WTC11 (cell line): ENCODE data around the gene SNU13. TPM values are rescaled to one million over a fixed set of nuclear protein-coding genes. Genes with fewer than 3 reads are reported as not detected.

Experiments
- ATAC-seq: fragments of 200-7000 bp; cut with Tn5 transposase; 2 replicates; pipeline ENCODE4 v1.10.0; 2021; ENCODE audit warnings: mild to moderate bottlenecking, moderate library complexity
- CTCF ChIA-PET: fragments of 300-600 bp; sonication (Branson Sonifier 250); formaldehyde crosslinking; loops from one replicate; lab custom pipeline; 2021; ENCODE audit warnings: antibody characterized with exemption; lab: Charles Lee
- POLR2A ChIA-PET: fragments of 350-600 bp; sonication (Branson Sonifier 250); formaldehyde crosslinking; loops from one replicate; lab custom pipeline; 2021; ENCODE audit warnings: antibody characterized with exemption; lab: Charles Lee
- DNase-seq: peaks from one replicate; pipeline ENCODE4 v3.0.0; 2021; ENCODE audit warnings: low spot score
- H3K27ac Mint-ChIP-seq: 2 replicates; pipeline ENCODE4 v1.8.0; 2021; ENCODE audit warnings: mixed read lengths
- H3K27me3 Mint-ChIP-seq: 2 replicates; pipeline ENCODE4 v1.8.0; 2021; ENCODE audit warnings: low read depth, mild to moderate bottlenecking, moderate library complexity, mixed read lengths
- H3K36me3 Mint-ChIP-seq: 2 replicates; pipeline ENCODE4 v1.8.0; 2021; ENCODE audit warnings: mixed read lengths
- H3K4me1 Mint-ChIP-seq: 2 replicates; pipeline ENCODE4 v1.8.0; 2022; ENCODE audit warnings: mixed read lengths
- H3K4me3 Mint-ChIP-seq: 2 replicates; pipeline ENCODE4 v1.8.0; 2021; ENCODE audit warnings: mild to moderate bottlenecking, moderate library complexity, mixed read lengths
- H3K9me3 Mint-ChIP-seq: 2 replicates; pipeline ENCODE4 v1.8.0; 2021; ENCODE audit warnings: mixed read lengths
- ATF3 ChIP-seq: sonication (generic); formaldehyde crosslinking; conservative IDR thresholded peaks from 2 replicates; pipeline ENCODE4 v1.8.1; 2022; ENCODE audit warnings: mild to moderate bottlenecking, missing genetic modification reagents
- ATF6 ChIP-seq: sonication (generic); formaldehyde crosslinking; IDR thresholded peaks from 2 replicates; pipeline ENCODE4 v1.8.1; 2023; ENCODE audit warnings: mild to moderate bottlenecking, missing genetic modification reagents
- CREM ChIP-seq: sonication (generic); formaldehyde crosslinking; IDR thresholded peaks from 2 replicates; pipeline ENCODE4 v1.8.1; 2022; ENCODE audit warnings: mild to moderate bottlenecking, missing genetic modification reagents, moderate library complexity
- FOXP4 ChIP-seq: sonication (generic); formaldehyde crosslinking; IDR thresholded peaks from 2 replicates; pipeline ENCODE4 v1.8.0; 2022; ENCODE audit warnings: mild to moderate bottlenecking, missing genetic modification reagents
- GTF2I ChIP-seq: fragments of 250-450 bp; sonication (Bioruptor Pico); conservative IDR thresholded peaks from 2 replicates; pipeline ENCODE4 v1.4.0; 2021; ENCODE audit warnings: mild to moderate bottlenecking
- HMGA2 ChIP-seq: fragments of 250-450 bp; sonication (Bioruptor Pico); IDR thresholded peaks from 2 replicates; pipeline ENCODE4 v1.4.0; 2021; ENCODE audit warnings: mild to moderate bottlenecking, moderate library complexity
- IRF2 ChIP-seq: sonication (generic); formaldehyde crosslinking; IDR thresholded peaks from 2 replicates; pipeline ENCODE4 v1.8.0; 2022; ENCODE audit warnings: low read depth, missing genetic modification reagents, borderline replicate concordance
- JAZF1 ChIP-seq: fragments of 250-450 bp; sonication (Bioruptor Pico); IDR thresholded peaks from 2 replicates; pipeline ENCODE4 v1.9.0; 2021; ENCODE audit warnings: moderate library complexity, mild to moderate bottlenecking, inconsistent platforms
- KAT7 ChIP-seq: sonication (generic); formaldehyde crosslinking; IDR thresholded peaks from 2 replicates; pipeline ENCODE4 v1.8.1; 2023; ENCODE audit warnings: missing genetic modification reagents, mild to moderate bottlenecking, borderline replicate concordance
- NR1H2 ChIP-seq: sonication (generic); formaldehyde crosslinking; IDR thresholded peaks from 2 replicates; pipeline ENCODE4 v1.9.0; 2021; ENCODE audit warnings: mild to moderate bottlenecking, moderate library complexity, missing genetic modification reagents
- PRDM15 ChIP-seq: sonication (generic); formaldehyde crosslinking; IDR thresholded peaks from 2 replicates; pipeline ENCODE4 v1.8.0; 2022; ENCODE audit warnings: missing genetic modification reagents
- PREB ChIP-seq: sonication (generic); formaldehyde crosslinking; IDR thresholded peaks from 2 replicates; pipeline ENCODE4 v1.8.1; 2022; ENCODE audit warnings: mild to moderate bottlenecking, missing genetic modification reagents, moderate library complexity, borderline replicate concordance
- SMAD3 ChIP-seq: sonication (generic); formaldehyde crosslinking; IDR thresholded peaks from 2 replicates; pipeline ENCODE4 v1.8.0; 2022; ENCODE audit warnings: missing genetic modification reagents, mild to moderate bottlenecking, borderline replicate concordance
- SMAD4 ChIP-seq: sonication (generic); formaldehyde crosslinking; IDR thresholded peaks from 2 replicates; pipeline ENCODE4 v1.8.0; 2022; ENCODE audit warnings: mild to moderate bottlenecking, missing genetic modification reagents
- SP1 ChIP-seq: sonication (generic); formaldehyde crosslinking; conservative IDR thresholded peaks from 2 replicates; pipeline ENCODE4 v1.8.1; 2022; ENCODE audit warnings: missing genetic modification reagents
- TEAD4 ChIP-seq: sonication (generic); formaldehyde crosslinking; IDR thresholded peaks from 2 replicates; pipeline ENCODE4 v1.8.0; 2022; ENCODE audit warnings: mild to moderate bottlenecking, missing genetic modification reagents
- USF1 ChIP-seq: sonication (generic); formaldehyde crosslinking; IDR thresholded peaks from 2 replicates; pipeline ENCODE4 v1.8.0; 2022; ENCODE audit warnings: mild to moderate bottlenecking, missing genetic modification reagents
- ZNF219 ChIP-seq: sonication (generic); formaldehyde crosslinking; IDR thresholded peaks from 2 replicates; pipeline ENCODE4 v1.8.0; 2023; ENCODE audit warnings: missing genetic modification reagents, mild to moderate bottlenecking, borderline replicate concordance
- ZNF317 ChIP-seq: sonication (generic); formaldehyde crosslinking; IDR thresholded peaks from 2 replicates; pipeline ENCODE4 v1.8.1; 2023; ENCODE audit warnings: low read depth, mild to moderate bottlenecking, moderate library complexity, missing genetic modification reagents, borderline replicate concordance
- ZNF671 ChIP-seq: fragments of 250-450 bp; sonication (Bioruptor Pico); IDR thresholded peaks from 2 replicates; pipeline ENCODE4 v1.8.0; 2021; ENCODE audit warnings: mild to moderate bottlenecking
- ZSCAN18 ChIP-seq: fragments of 250-450 bp; sonication (Bioruptor Pico); IDR thresholded peaks from 2 replicates; pipeline ENCODE4 v2.1.2; 2022; ENCODE audit warnings: mild to moderate bottlenecking, moderate library complexity
- total RNA-seq: library from RNA; stranded (reverse); gene quantifications from 3 replicates; pipeline ENCODE4 v1.2.3, GENCODE V29; 2021

Gene SNU13
- total RNA-seq, 1 experiment from 2014 or later = 207 TPM

- H3K27me3 Mint-ChIP-seq = no peaks in the 10 kb centered on the region
- CTCF ChIA-PET = no interaction called here
- no peaks in the 10 kb centered on the region for H3K9me3 Mint-ChIP-seq
- H3K4me3 Mint-ChIP-seq = no peak overlapping the region
- H3K4me1 Mint-ChIP-seq = no peaks in the 10 kb centered on the region
- no peak for TF ChIP-seq GTF2I
- no peak for TF ChIP-seq HMGA2
- TF ChIP-seq KAT7 = no peak
- no peak for TF ChIP-seq ZNF219 (CRISPR knock-in tag)
- TF ChIP-seq NR1H2 (CRISPR knock-in tag) = no peak
- TF ChIP-seq SP1 (CRISPR knock-in tag) = no peak
- TF ChIP-seq CREM (CRISPR knock-in tag) = no peak
- no peak for TF ChIP-seq ZNF317 (CRISPR knock-in tag)
- TF ChIP-seq PREB (CRISPR knock-in tag) = no peak
- no peak for TF ChIP-seq ZNF671 (CRISPR knock-in tag)
- DNase-seq = no peak
- POLR2A ChIA-PET = interaction anchor here (0.5 kb wide), 1 partner anchor 363 kb away, joined by 3 read pairs; no protein-coding TSS in a partner anchor
- no peak for ATAC-seq
- H3K27ac Mint-ChIP-seq = no peak overlapping the region
- peaks cover 59% of the 10 kb centered on the region for H3K36me3 Mint-ChIP-seq
Observed at GRCh38 chr22:41660416-41660815, 28.3 kb downstream of the SNU13 start.

GRCh38 chr22:41659941-41660340, 28.7 kb downstream of the SNU13 start:
- H3K27ac Mint-ChIP-seq = no peak overlapping the region
- H3K4me3 Mint-ChIP-seq = no peak overlapping the region
- H3K36me3 Mint-ChIP-seq = peaks cover 63% of the 10 kb centered on the region
- H3K27me3 Mint-ChIP-seq = no peaks in the 10 kb centered on the region
- H3K9me3 Mint-ChIP-seq = no peaks in the 10 kb centered on the region
- CTCF ChIA-PET = no interaction called here
- ATAC-seq (no peak), DNase-seq (no peak)
- POLR2A ChIA-PET = interaction anchor here (0.5 to 0.6 kb wide), 2 partner anchors 362 to 848 kb away, joined by 3 to 5 read pairs; no protein-coding TSS in a partner anchor
- no peaks in the 10 kb centered on the region for H3K4me1 Mint-ChIP-seq
- TF ChIP-seq IRF2 (CRISPR knock-in tag) (no peak), ZSCAN18 (CRISPR knock-in tag) (no peak), ATF6 (CRISPR knock-in tag) (no peak), FOXP4 (CRISPR knock-in tag) (no peak), USF1 (CRISPR knock-in tag) (no peak), JAZF1 (CRISPR knock-in tag) (no peak)

GRCh38 chr22:41658869-41659268, 29.8 kb downstream of the SNU13 start:
- DNase-seq (no peak), ATAC-seq (no peak)
- H3K27ac Mint-ChIP-seq = no peak overlapping the region
- no peak overlapping the region for H3K4me3 Mint-ChIP-seq
- H3K9me3 Mint-ChIP-seq = no peaks in the 10 kb centered on the region
- H3K27me3 Mint-ChIP-seq = no peaks in the 10 kb centered on the region
- CTCF ChIA-PET = interaction anchor here (1.7 kb wide), 1 partner anchor 8 kb away, joined by 4 read pairs; no protein-coding TSS in a partner anchor
- no peaks in the 10 kb centered on the region for H3K4me1 Mint-ChIP-seq
- POLR2A ChIA-PET = no interaction called here
- H3K36me3 Mint-ChIP-seq = peaks cover 70% of the 10 kb centered on the region
- TF ChIP-seq SP1 (CRISPR knock-in tag) (no peak), TEAD4 (CRISPR knock-in tag) (no peak), PRDM15 (CRISPR knock-in tag) (no peak), SMAD3 (CRISPR knock-in tag) (no peak), SMAD4 (CRISPR knock-in tag) (no peak), ATF3 (CRISPR knock-in tag) (no peak)
